ENCODE measurements around the gene CSRP2. TPM values are rescaled to one million over a fixed set of nuclear protein-coding genes. Genes with fewer than 3 reads are reported as not detected.
A peak's percentile ranks its signal among the peaks of the same experiment; 100 is the strongest.

The CSRP2 gene
- total RNA-seq, 1 experiment from 2014 or later, result 113 TPM

DNA sequence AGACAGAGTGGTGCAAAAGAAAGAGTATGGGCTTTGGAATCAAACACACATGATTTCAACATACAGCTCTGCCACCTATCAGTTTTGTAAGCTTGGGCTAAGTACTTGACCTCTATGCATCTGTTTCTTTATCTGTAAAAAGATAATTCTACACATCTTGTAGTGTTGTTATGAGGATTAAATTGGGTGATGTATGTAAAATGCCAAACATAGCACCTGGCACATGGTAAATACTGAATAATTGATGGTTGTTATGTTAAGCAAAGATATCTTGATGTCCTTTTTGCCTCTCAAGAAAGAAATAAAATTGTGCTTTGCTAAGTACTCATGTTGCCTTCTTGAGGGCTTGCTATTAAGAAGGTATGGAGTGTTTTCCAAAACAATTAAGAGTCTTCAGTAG, 2.3 kb upstream of the CSRP2 start:
- no peak for DNase-seq (ENCODE audit: low read depth in 1 of 2, low spot score in 2 of 2)
- H3K9me3 ChIP-seq (replicated peaks), result no peaks in the 10 kb centered on the region
- peaks cover 5% of the 10 kb centered on the region; the same call in 1 of the 2 replicates for H3K36me3 ChIP-seq
- H3K27ac ChIP-seq, result no peak overlapping the region
- no peaks in the 10 kb centered on the region for H3K27me3 ChIP-seq (replicated peaks)
- no peak overlapping the region for H3K4me3 ChIP-seq
- H3K4me1 ChIP-seq (replicated peaks), result peaks cover 26% of the 10 kb centered on the region

DNA sequence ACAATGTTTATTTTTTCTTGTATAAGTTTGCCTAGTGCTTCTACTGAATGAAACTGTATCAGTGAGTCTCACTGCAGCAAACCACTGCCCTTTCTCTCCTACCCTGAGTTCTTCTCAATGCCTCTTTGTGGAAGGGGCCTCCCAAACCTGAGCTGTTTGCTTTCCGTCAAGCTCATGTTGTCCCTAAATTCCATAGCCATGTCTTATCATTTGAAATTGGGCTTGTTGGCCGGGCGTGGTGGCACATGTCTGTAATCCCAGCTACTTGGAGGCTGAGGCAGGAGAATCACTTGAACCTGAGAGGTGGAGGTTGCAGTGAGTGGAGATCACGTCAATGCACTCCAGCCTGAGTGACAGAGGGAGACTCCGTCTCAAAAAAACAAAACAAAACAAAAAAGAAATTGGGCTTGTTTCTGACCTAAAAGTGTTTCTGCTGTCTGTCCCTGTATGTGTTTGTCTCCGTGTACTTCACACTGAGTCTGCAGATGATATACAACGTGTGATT, 1.8 kb upstream of the CSRP2 start:
- no peak overlapping the region for H3K4me3 ChIP-seq
- H3K27ac ChIP-seq, result peak overlapping the region; percentile 98
- H3K27me3 ChIP-seq (replicated peaks), result no peaks in the 10 kb centered on the region
- peak in 1 of 2 experiments; percentile 48 for DNase-seq (ENCODE audit: low read depth in 1 of 2, low spot score in 2 of 2)
- H3K4me1 ChIP-seq (replicated peaks), result peaks cover 26% of the 10 kb centered on the region
- H3K36me3 ChIP-seq, result peaks cover 5% of the 10 kb centered on the region; the same call in 1 of the 2 replicates
- H3K9me3 ChIP-seq (replicated peaks), result no peaks in the 10 kb centered on the region

DNA sequence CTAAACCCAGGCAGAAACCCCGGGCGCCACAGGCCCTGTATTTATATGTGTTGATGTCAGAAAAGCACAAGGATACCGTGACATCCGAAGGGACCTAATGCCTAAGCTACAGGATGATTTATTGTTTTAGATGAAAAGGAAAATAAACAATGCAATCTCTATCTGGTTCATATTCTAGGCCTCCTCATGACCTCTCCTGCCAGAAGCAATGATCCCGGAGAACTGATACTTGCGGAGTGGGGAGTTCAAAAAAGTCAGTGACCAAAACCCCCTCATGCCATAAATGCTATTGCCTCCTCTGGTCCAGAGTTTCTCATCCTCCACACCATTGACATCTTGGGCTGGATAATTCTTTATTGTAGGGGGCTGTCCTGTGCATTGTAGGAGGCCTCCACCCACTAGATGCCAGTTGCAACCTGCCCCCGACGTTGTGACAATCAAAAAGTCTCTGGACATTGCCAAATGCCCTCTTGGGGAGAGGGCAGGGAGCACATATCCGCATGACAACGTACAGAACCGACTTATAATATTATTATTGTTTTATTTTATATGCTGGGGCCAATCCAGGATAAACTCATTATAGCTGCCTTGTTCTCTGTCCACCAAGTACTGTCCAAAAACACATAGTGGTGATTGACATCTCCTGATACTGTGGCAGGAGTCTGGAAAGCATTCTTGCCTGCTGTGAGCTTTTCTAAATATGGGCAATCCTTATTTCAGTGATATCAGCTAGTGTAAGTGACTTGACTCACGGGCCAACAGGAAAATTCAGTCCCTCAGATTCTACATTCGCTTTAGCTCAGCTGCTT, 1.1 kb upstream of the CSRP2 start:
- no peaks in the 10 kb centered on the region for H3K9me3 ChIP-seq (replicated peaks)
- peak overlapping the region; percentile 66 for H3K4me3 ChIP-seq
- H3K27ac ChIP-seq, result peak overlapping the region; percentile 98
- H3K4me1 ChIP-seq (replicated peaks), result peaks cover 26% of the 10 kb centered on the region
- no peak for DNase-seq (ENCODE audit: low read depth in 1 of 2, low spot score in 2 of 2)
- no peaks in the 10 kb centered on the region for H3K27me3 ChIP-seq (replicated peaks)
- H3K36me3 ChIP-seq, result peaks cover 5% of the 10 kb centered on the region; the same call in 1 of the 2 replicates

DNA sequence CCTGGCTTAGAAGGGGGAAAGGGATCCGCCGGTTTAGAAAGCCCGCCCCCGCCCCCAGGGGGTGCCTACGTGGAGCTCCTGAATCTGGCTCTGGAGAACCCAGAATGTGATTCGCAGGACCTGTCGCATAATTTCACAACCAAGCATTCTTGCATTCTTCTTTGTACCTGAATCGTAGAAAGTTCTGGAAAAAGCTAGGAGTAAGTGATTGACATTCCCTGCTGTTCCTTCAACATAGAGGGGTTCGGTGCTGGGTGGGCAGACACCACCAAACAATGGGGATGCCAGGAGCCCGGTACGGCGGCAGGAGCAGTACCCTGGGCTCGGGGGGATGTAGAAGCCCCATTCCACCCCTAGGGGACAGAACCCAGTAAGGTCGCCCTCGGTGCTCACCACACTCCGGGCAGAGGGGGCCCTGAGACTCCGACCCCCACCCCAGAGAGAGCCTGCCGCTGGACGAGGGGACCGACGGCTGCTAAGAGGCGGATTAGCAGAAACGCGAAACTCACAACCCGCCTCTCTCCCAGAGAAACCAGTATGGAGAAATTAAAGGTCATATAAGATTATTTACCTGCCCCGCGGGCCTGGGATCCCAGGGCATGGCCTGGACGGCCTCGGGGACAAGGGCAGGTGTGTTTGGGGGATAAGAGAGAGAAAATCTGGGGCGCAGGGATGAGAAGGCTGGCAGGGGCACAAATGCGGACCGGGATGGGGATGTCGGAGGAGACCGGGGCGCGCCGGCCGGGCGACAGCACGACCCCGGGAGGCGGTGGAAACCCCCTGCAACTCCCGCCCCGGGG, 520 bp downstream of the CSRP2 start:
- peaks cover 26% of the 10 kb centered on the region for H3K4me1 ChIP-seq (replicated peaks)
- no peaks in the 10 kb centered on the region for H3K9me3 ChIP-seq (replicated peaks)
- peak in 1 of 2 experiments; percentile 49 for DNase-seq (ENCODE audit: low read depth in 1 of 2, low spot score in 2 of 2)
- H3K27me3 ChIP-seq (replicated peaks), result no peaks in the 10 kb centered on the region
- H3K27ac ChIP-seq, result peak overlapping the region; percentile 98
- H3K4me3 ChIP-seq, result peak overlapping the region; percentile 66
- peaks cover 5% of the 10 kb centered on the region; the same call in 1 of the 2 replicates for H3K36me3 ChIP-seq

DNA sequence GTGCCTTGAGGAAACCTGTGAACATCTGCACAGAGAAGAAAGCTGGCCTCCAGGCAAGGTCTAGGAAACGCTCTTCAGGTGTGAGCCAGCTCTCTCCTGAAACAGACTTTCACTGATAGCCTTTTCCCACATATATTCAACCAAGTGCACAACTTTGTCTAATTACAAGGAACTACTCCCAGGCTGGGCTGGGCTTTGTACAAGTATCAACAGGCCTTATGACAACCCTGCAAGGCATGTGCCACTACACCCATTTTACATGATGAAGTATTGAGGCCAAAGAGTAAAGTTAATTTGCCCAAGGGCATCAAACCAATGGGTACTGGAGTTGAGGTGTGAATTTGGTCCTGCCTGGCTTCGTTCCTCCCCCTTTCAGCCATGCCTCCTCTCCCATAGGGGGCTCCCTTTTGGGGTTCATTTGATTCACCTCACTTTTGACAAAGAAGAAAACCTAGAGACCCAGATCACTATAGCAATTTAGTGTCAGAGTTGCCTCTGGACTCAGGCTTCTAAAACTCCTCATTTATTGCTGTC, 2.1 kb downstream of the CSRP2 start:
- peaks cover 5% of the 10 kb centered on the region; the same call in 1 of the 2 replicates for H3K36me3 ChIP-seq
- no peaks in the 10 kb centered on the region for H3K9me3 ChIP-seq (replicated peaks)
- H3K27me3 ChIP-seq (replicated peaks), result no peaks in the 10 kb centered on the region
- H3K4me3 ChIP-seq, result no peak overlapping the region
- H3K4me1 ChIP-seq (replicated peaks), result peaks cover 26% of the 10 kb centered on the region
- no peak for DNase-seq (ENCODE audit: low read depth in 1 of 2, low spot score in 2 of 2)
- no peak overlapping the region for H3K27ac ChIP-seq

DNA sequence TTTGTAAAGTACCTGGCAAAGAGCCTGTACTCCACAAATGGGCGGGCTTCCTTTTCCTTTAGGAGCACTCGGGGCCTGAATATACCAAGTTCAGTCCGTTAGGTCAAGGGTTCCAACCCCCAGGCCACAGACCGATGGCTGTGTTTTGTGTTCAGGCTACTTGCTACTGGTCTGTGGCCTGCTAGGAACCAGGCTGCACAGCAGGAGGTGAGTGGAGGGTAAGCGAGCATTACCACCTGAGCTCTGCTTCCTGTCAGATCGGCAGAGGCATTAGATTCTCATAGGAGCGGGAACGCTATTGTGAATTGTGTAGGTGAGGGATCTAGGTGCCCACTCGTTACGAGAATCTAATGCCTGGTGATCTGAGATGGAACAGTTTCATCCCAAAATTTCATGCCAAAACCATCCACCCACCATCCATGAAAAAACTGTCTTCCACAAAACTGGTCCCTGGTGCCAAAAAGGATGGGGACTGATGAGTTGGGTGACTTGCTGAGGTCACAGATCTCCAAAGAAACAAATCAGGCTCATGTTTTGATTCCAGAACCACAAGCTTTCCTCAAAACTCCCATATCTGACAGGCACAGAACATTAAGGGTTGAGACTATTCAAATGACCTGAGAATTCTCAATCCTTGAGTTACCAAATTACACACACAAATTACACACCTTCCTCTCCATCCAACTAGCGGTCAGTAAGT, 4.2 kb downstream of the CSRP2 start:
- DNase-seq (ENCODE audit: low read depth in 1 of 2, low spot score in 2 of 2), result no peak
- H3K4me1 ChIP-seq (replicated peaks), result peaks cover 15% of the 10 kb centered on the region
- H3K4me3 ChIP-seq, result no peak overlapping the region
- no peaks in the 10 kb centered on the region for H3K27me3 ChIP-seq (replicated peaks)
- no peak overlapping the region for H3K27ac ChIP-seq
- peaks cover 5% of the 10 kb centered on the region; the same call in 1 of the 2 replicates for H3K36me3 ChIP-seq
- H3K9me3 ChIP-seq (replicated peaks), result no peaks in the 10 kb centered on the region

DNA sequence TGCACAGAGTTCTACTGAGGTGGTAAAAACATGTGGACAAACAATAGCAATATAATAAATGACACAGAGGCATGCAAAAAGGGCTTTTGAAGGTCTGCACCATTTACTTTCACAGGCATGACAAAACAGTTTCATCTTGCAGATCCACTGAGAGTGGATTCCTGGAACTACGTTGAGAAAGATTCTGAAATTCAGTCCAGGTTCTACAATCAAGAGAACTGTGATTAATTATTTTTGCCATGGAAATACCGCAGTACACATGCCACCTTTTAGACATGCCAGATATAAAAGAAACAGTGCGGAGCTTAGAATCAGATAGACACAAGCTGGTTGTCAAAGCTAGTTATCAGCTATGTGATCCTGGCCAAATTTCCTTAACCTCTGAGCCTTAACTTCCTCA, 4.8 kb downstream of the CSRP2 start:
- no peaks in the 10 kb centered on the region for H3K27me3 ChIP-seq (replicated peaks)
- peaks cover 3% of the 10 kb centered on the region; the same call in 1 of the 2 replicates for H3K36me3 ChIP-seq
- no peak for DNase-seq (ENCODE audit: low read depth in 1 of 2, low spot score in 2 of 2)
- peaks cover 8% of the 10 kb centered on the region; the same call in 1 of the 2 replicates for H3K4me1 ChIP-seq (replicated peaks)
- no peak overlapping the region for H3K4me3 ChIP-seq
- no peaks in the 10 kb centered on the region for H3K9me3 ChIP-seq (replicated peaks)
- no peak overlapping the region for H3K27ac ChIP-seq

DNA sequence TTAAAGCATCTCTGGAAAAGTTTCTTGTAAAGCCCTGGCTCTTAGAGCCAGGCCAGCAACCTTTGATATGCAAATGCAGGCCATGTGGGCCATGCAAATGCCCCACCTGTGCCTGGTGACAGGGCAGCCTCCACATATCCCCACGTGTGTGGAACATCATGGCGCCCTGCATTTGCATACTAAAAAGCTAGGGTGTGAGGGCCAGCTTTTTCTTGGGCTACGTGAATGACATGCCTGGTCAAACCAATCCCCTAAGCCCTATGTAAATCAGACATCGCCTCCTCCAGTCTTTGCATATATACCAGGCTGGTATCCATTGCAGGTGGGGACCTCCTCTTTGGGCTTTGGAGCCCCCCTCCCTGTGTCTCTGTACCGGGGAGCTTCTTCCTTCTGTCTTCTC, 6.4 kb downstream of the CSRP2 start:
- Histone ChIP-seq H3K9me3 (replicated peaks) (no peaks in the 10 kb centered on the region), H3K4me3 (no peak overlapping the region), H3K4me1 (replicated peaks) (peaks cover 4% of the 10 kb centered on the region; the same call in 1 of the 2 replicates), H3K27ac (no peak overlapping the region), H3K36me3 (no peaks in the 10 kb centered on the region), H3K27me3 (replicated peaks) (no peaks in the 10 kb centered on the region)
- no peak for DNase-seq (ENCODE audit: low read depth in 1 of 2, low spot score in 2 of 2)

DNA sequence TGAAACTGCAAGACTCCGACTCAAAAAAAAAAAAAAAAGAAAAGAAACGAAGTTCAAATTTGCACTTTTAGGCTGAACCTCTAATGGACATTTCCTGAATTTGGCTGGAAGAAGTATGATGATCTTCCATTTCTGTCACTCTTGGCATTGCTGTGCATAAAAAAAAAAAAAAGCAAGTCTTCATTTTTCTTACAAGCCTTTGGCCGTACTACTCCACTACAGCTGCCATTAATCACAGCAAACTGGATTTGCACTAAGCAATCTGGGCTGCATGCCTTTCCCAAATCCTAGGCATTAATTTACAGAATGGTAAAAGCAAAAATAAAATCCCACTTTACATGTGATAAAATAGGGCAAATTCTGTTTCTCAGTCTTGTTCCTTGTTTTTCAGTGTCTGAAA, 7.1 kb downstream of the CSRP2 start:
- Histone ChIP-seq H3K27ac (no peak overlapping the region), H3K4me3 (no peak overlapping the region), H3K4me1 (replicated peaks) (peaks cover 7% of the 10 kb centered on the region), H3K27me3 (replicated peaks) (no peaks in the 10 kb centered on the region), H3K36me3 (no peaks in the 10 kb centered on the region), H3K9me3 (replicated peaks) (no peaks in the 10 kb centered on the region)
- DNase-seq (ENCODE audit: low read depth in 1 of 2, low spot score in 2 of 2), result no peak

DNA sequence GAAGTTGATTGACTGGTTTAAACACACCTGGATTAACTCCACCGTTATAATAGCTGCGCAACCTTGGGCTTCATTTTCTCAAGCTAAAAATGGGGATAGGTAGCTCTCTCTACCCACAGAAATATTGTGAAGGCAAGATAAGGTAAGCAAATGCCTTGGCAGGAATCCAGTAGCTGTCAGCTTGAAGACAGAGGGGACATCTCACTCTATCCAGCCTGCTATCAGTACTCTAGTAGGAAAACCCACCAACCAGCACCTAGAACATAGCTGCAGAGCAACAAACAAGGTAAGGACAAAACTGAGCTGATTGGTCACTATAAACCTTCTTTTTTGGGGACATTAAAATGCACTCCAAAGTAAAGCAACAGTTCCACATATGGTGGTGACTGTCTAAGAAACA, 7.7 kb downstream of the CSRP2 start:
- no peak for DNase-seq (ENCODE audit: low read depth in 1 of 2, low spot score in 2 of 2)
- Histone ChIP-seq H3K27ac (no peak overlapping the region), H3K4me1 (replicated peaks) (peaks cover 14% of the 10 kb centered on the region), H3K9me3 (replicated peaks) (no peaks in the 10 kb centered on the region), H3K36me3 (no peaks in the 10 kb centered on the region), H3K27me3 (replicated peaks) (no peaks in the 10 kb centered on the region), H3K4me3 (no peak overlapping the region)

DNA sequence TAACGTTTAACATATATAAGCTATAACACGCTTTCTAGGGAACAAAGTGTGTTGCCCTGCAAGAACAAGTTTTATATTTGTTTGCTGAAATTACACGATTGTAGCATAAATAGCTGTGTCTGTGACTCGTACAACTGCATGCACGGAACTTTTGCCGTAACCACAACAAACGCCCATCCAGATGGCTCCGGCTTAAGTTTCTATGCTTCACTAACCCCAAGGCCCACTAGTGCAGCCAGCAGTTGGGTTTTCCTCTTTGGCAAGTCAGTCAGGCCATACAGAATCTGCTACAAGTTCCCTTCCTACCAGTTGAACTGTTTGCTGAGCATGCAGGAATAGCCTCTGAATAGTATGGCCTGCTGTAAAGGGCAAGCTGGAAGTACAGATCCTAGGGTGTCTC, 12.1 kb downstream of the CSRP2 start:
- H3K4me1 ChIP-seq (replicated peaks), result peaks cover 54% of the 10 kb centered on the region
- H3K36me3 ChIP-seq, result peaks cover 14% of the 10 kb centered on the region
- no peaks in the 10 kb centered on the region for H3K27me3 ChIP-seq (replicated peaks)
- H3K27ac ChIP-seq, result peak overlapping the region; percentile 45
- no peaks in the 10 kb centered on the region for H3K9me3 ChIP-seq (replicated peaks)
- no peak overlapping the region for H3K4me3 ChIP-seq
- DNase-seq (ENCODE audit: low read depth in 1 of 2, low spot score in 2 of 2), result peak; percentile 34 to 55

DNA sequence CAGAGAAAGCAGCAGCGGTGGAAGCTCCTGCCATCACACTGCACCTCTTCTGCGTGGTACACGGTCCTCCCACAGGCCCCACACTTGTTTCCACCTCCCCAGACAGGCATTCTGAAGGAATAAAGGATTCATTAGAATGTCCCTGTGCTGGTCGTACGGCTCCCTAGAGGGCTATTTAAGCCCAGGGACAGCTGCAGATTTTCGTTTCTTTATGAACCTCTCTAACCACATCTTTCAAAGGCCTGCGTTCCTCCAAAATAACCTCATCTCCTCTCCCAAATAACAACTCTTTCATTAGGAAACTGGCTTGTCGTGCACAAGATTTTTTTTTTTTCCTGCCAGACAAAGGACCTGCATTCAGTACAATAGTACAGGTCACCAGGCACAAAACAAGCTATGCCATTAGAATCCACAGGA, 12.7 kb downstream of the CSRP2 start:
- H3K4me1 ChIP-seq (replicated peaks), result peaks cover 54% of the 10 kb centered on the region
- peak in 1 of 2 experiments; percentile 54 for DNase-seq (ENCODE audit: low read depth in 1 of 2, low spot score in 2 of 2)
- H3K9me3 ChIP-seq (replicated peaks), result no peaks in the 10 kb centered on the region
- H3K4me3 ChIP-seq, result no peak overlapping the region
- peak overlapping the region; percentile 45 for H3K27ac ChIP-seq
- H3K27me3 ChIP-seq (replicated peaks), result no peaks in the 10 kb centered on the region
- H3K36me3 ChIP-seq, result peaks cover 18% of the 10 kb centered on the region

DNA sequence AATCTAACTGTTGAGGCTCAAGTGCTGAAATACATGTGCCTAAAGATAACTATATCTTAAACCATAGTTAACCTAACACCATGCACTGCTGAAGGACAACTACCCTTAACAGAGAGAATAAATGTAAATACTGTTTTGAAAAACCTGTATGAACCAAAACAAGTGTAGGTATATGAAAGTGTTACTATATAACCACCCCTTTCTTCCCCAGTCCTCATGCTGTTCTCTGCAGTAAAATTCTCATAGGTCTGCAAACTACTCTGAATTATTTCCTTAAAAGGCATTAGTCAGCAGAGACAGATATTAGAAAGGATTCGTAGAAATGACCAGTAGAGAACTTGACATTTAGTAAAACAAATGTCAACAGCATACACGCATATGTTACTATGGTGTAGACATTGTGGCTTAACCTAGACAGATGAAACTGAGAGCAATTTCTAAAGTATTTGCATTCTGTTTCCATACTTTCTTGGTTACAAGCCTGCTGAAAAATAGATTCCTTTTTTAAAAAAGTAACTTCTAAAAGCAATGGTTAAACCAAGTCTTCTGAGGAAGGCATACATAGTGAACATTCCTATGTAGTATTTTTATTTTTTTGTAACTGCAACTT, 13.9 kb downstream of the CSRP2 start:
- Histone ChIP-seq H3K36me3 (peaks cover 25% of the 10 kb centered on the region), H3K9me3 (replicated peaks) (no peaks in the 10 kb centered on the region), H3K27me3 (replicated peaks) (no peaks in the 10 kb centered on the region), H3K4me1 (replicated peaks) (peaks cover 54% of the 10 kb centered on the region), H3K27ac (peak overlapping the region; percentile 67), H3K4me3 (no peak overlapping the region)
- no peak for DNase-seq (ENCODE audit: low read depth in 1 of 2, low spot score in 2 of 2)

Measured in SJSA1 (cell line).